ENCODE measurements around the gene VAV1.

DNA sequence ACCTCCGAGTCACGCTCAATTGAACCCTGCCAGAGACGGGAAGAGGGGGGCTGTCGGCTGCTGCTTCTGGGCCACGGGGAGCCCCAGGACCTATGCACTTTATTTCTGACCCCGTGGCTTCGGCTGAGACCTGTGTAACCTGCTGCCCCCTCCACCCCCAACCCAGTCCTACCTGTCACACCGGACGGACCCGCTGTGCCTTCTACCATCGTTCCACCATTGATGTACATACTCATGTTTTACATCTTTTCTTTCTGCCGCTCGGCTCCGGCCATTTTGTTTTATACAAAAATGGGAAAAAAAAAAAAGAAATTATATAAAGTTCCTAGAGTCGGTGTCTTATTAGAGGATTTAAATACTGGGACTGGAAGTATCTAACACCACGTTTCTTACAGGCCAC, 21.3 kb upstream of the VAV1 start:
- TF ChIP-seq POLR2A (IDR thresholded peaks at IDR 0.05), result no peak
- TF ChIP-seq, protein P1, sequence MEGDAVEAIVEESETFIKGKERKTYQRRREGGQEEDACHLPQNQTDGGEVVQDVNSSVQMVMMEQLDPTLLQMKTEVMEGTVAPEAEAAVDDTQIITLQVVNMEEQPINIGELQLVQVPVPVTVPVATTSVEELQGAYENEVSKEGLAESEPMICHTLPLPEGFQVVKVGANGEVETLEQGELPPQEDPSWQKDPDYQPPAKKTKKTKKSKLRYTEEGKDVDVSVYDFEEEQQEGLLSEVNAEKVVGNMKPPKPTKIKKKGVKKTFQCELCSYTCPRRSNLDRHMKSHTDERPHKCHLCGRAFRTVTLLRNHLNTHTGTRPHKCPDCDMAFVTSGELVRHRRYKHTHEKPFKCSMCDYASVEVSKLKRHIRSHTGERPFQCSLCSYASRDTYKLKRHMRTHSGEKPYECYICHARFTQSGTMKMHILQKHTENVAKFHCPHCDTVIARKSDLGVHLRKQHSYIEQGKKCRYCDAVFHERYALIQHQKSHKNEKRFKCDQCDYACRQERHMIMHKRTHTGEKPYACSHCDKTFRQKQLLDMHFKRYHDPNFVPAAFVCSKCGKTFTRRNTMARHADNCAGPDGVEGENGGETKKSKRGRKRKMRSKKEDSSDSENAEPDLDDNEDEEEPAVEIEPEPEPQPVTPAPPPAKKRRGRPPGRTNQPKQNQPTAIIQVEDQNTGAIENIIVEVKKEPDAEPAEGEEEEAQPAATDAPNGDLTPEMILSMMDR (IDR thresholded peaks at IDR 0.05), result no peak
